GM12891 (cell line): ENCODE measurements around the gene RPF1.

Source experiments
- POLR2A ChIP-seq: IDR thresholded peaks from 2 replicates; pipeline ENCODE4 v1.6.1; 2011; ENCODE audit warnings: low read depth, low read length, control low read depth
- TAF1 ChIP-seq: IDR thresholded peaks from 2 replicates; pipeline ENCODE4 v1.6.1; 2011; ENCODE audit warnings: low read depth, low read length, control low read depth

- no peak for TF ChIP-seq POLR2A
- TF ChIP-seq TAF1 = no peak
Measured at GRCh38 chr1:84450910-84451309, 28.2 kb upstream of the RPF1 start.
